ENCODE measurements around the gene HSDL2. TPM values are rescaled to one million over a fixed set of nuclear protein-coding genes. Genes with fewer than 3 reads are reported as not detected.
"Not testable (repeated sequence)": the region's sequence is repeated elsewhere in the genome, so short reads cannot be mapped to it uniquely, and the experiment has no call there.

The HSDL2 gene
- total RNA-seq, 2 experiments from 2014 or later: 18.4 to 24.1 TPM

DNA sequence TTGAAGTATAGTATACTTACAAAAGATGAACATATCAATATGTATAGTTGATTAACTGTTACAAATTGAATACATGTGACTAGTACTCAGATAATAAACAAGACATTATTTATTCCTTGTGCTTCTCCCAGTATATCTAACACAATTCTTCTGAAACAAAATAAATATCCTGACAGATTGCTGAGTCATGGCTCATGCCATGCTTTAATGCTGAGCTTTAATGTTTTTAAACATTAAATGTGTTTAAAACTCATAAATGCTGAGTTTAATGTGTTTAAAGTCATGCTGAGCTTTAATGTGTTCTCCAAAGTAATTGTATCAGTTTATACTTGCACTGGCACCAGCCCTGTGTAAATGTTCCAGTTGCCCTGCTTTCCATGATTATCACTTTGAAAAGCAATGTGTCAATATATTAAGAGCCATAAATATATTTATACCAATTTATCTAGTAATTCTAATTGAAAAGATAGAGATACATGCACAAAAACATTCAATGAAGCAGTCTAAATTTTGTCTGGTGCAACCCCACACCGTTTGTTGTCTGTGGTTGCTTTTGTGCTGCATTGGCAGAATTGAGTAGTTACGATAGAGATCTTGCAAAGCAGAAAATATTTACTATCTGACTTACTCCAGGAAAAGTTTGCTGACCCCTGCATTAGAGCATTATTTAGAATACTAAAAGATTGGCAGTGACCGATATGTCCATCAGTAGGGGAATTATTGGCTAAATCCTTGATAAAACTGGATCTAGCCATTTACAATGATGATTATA lies 122.5 kb downstream of the HSDL2 start:
- Mint-ChIP-seq H3K36me3 (ENCODE audit: low read depth) (no peaks in the 10 kb centered on the region), H3K9me3 (no peaks in the 10 kb centered on the region), H3K4me3 (no peak overlapping the region), H3K4me1 (no peaks in the 10 kb centered on the region), H3K27ac (no peak overlapping the region), H3K27me3 (no peaks in the 10 kb centered on the region)
- DNase-seq: no peak
- ChIA-PET CTCF (no interaction called here), POLR2A (no interaction called here)

- no peak overlapping the region for H3K27ac Mint-ChIP-seq
- ChIA-PET CTCF (no interaction called here), POLR2A (interaction anchor here (0.7 kb wide), 1 partner anchor 39 kb away, joined by 3 read pairs; no protein-coding TSS in a partner anchor)
- no peaks in the 10 kb centered on the region for H3K27me3 Mint-ChIP-seq
- no peaks in the 10 kb centered on the region for H3K9me3 Mint-ChIP-seq
- no peak for DNase-seq
- peaks cover 1% of the 10 kb centered on the region for H3K4me1 Mint-ChIP-seq
- no peak overlapping the region for H3K4me3 Mint-ChIP-seq
- H3K36me3 Mint-ChIP-seq (ENCODE audit: low read depth): no peaks in the 10 kb centered on the region
Observed at GRCh38 chr9:112503170-112503569, 123.3 kb downstream of the HSDL2 start.

- no peaks in the 10 kb centered on the region for H3K9me3 Mint-ChIP-seq
- no peak overlapping the region for H3K27ac Mint-ChIP-seq
- DNase-seq: no peak
- POLR2A ChIA-PET: no interaction called here
- no peak overlapping the region for H3K4me3 Mint-ChIP-seq
- CTCF ChIA-PET: no interaction called here
- peaks cover 1% of the 10 kb centered on the region for H3K4me1 Mint-ChIP-seq
- H3K27me3 Mint-ChIP-seq: no peaks in the 10 kb centered on the region
- no peaks in the 10 kb centered on the region for H3K36me3 Mint-ChIP-seq (ENCODE audit: low read depth)
Observed at GRCh38 chr9:112505086-112505485, 125.2 kb downstream of the HSDL2 start.

DNA sequence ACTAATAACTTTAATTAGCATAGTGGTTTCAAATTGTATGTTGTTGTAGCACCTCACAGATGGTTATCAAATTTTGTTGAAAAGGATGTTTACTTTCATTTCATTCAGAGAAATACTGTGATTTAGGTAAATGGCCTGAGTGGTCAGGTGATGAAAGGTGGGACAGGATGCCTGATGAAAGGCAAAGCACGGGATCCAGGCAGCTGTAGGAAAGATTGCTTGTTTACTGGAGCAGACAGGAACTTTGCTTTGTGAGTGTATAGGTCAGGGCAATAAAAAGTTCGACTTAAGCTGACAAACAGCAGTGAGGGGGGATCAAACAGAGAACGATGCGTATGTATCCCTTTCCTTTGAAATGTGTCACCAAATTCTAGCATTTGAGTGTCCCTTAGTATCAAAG lies 125.7 kb downstream of the HSDL2 start:
- H3K27me3 Mint-ChIP-seq: no peaks in the 10 kb centered on the region
- H3K4me1 Mint-ChIP-seq: peaks cover 1% of the 10 kb centered on the region
- no peak overlapping the region for H3K27ac Mint-ChIP-seq
- no peak for DNase-seq
- CTCF ChIA-PET: no interaction called here
- no peaks in the 10 kb centered on the region for H3K36me3 Mint-ChIP-seq (ENCODE audit: low read depth)
- no peaks in the 10 kb centered on the region for H3K9me3 Mint-ChIP-seq
- H3K4me3 Mint-ChIP-seq: no peak overlapping the region
- POLR2A ChIA-PET: no interaction called here

DNA sequence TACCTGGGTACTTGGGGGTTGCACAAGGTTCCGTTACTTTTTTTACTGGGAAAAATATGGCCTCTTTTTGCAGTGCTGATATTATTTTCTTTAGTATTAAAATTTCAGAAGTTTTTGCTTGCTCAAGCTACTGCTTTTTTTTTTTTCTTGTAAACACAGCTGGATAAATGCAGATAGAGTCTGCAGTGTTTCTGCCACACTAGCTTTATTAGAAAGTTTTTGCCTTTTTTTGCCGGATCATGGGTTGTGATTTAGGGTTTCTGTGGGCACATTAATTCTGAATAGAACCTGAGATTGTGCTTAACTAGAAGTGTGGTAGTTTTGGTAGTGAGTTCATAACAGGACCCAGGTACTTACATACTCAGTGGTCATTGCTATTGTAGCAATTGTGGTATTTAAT lies 126.7 kb downstream of the HSDL2 start:
- Mint-ChIP-seq H3K36me3 (ENCODE audit: low read depth) (no peaks in the 10 kb centered on the region), H3K27ac (no peak overlapping the region), H3K4me1 (peaks cover 1% of the 10 kb centered on the region), H3K4me3 (no peak overlapping the region), H3K27me3 (no peaks in the 10 kb centered on the region), H3K9me3 (no peaks in the 10 kb centered on the region)
- POLR2A ChIA-PET: no interaction called here
- CTCF ChIA-PET: interaction anchor here (0.5 kb wide), 1 partner anchor 10 kb away, joined by 3 read pairs; no protein-coding TSS in a partner anchor
- no peak for DNase-seq

GRCh38 chr9:112507001-112507680 lies 127.2 kb downstream of the HSDL2 start:
- DNase-seq: no peak

GRCh38 chr9:112508377-112508776 lies 128.5 kb downstream of the HSDL2 start:
- POLR2A ChIA-PET: no interaction called here

More at GRCh38 chr9:112507001-112507680, 127.2 kb downstream of the HSDL2 start:
- Mint-ChIP-seq H3K36me3 (ENCODE audit: low read depth) (no peaks in the 10 kb centered on the region), H3K4me1 (peaks cover 1% of the 10 kb centered on the region), H3K4me3 (no peak overlapping the region), H3K9me3 (no peaks in the 10 kb centered on the region), H3K27me3 (no peaks in the 10 kb centered on the region), H3K27ac (no peak overlapping the region)
- ChIA-PET CTCF (interaction anchor here (0.5 kb wide), 1 partner anchor 9 kb away, joined by 3 read pairs; no protein-coding TSS in a partner anchor), POLR2A (no interaction called here)

DNA sequence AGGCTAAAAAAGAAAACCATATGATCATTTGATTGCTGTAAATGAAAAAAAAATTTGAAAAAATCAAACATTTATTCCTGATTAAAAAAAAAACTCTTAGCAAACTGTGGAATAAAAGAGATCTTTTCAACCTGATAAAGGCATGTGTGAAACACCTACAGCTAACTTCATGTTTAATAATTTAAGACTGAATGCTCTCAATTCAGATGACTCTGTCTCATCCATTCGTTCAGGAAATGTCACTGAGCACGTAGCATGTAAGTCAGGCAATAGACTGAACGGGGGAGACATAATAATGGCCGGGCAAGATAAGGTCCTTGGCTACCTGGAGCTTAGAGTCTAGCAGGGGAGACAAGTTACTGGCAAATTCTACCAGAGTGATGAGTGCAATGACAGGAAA lies 132.5 kb downstream of the HSDL2 start:
- DNase-seq; H3K27ac Mint-ChIP-seq; H3K4me1 Mint-ChIP-seq; H3K27me3 Mint-ChIP-seq; POLR2A ChIA-PET; H3K36me3 Mint-ChIP-seq (ENCODE audit: low read depth); H3K4me3 Mint-ChIP-seq; H3K9me3 Mint-ChIP-seq: not testable (repeated sequence)
- CTCF ChIA-PET: interaction anchor here (0.5 kb wide), 1 partner anchor 22 kb away, joined by 3 read pairs; no protein-coding TSS in a partner anchor

More at GRCh38 chr9:112508377-112508776, 128.5 kb downstream of the HSDL2 start:
- no peak overlapping the region for H3K27ac Mint-ChIP-seq
- H3K36me3 Mint-ChIP-seq (ENCODE audit: low read depth): no peaks in the 10 kb centered on the region
- DNase-seq: no peak
- H3K9me3 Mint-ChIP-seq: no peaks in the 10 kb centered on the region
- CTCF ChIA-PET: interaction anchor here (0.6 to 1.1 kb wide), 3 partner anchors 10 to 374 kb away, joined by 3 to 5 read pairs (median 5); no protein-coding TSS in a partner anchor
- H3K27me3 Mint-ChIP-seq: no peaks in the 10 kb centered on the region
- no peak overlapping the region for H3K4me3 Mint-ChIP-seq
- peaks cover 1% of the 10 kb centered on the region for H3K4me1 Mint-ChIP-seq

DNA sequence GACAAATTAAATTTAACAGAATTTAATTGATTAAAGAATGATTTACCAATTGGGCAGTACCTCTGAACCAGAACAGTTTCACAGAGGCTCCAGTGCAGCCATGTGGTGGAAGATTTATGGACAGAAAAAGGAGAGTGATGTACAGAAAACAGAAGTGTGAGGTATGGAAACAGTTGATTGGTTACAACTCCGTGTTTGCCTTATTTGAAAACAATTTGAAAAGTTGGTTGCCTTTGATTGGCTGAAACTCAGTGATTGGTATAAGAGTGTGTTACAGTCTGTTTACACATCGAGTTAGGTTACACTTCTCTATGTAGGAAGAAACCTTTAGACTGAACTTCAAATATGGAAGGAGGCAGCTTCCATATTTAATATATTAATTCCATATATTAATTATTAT lies 136.9 kb downstream of the HSDL2 start:
- Mint-ChIP-seq H3K27me3 (no peaks in the 10 kb centered on the region), H3K4me3 (no peak overlapping the region), H3K4me1 (no peaks in the 10 kb centered on the region), H3K9me3 (no peaks in the 10 kb centered on the region), H3K36me3 (ENCODE audit: low read depth) (no peaks in the 10 kb centered on the region), H3K27ac (no peak overlapping the region)
- POLR2A ChIA-PET: no interaction called here
- CTCF ChIA-PET: interaction anchor here (0.6 to 0.7 kb wide), 2 partner anchors 10 to 64 kb away, joined by 3 to 5 read pairs; no protein-coding TSS in a partner anchor
- no peak for DNase-seq

DNA sequence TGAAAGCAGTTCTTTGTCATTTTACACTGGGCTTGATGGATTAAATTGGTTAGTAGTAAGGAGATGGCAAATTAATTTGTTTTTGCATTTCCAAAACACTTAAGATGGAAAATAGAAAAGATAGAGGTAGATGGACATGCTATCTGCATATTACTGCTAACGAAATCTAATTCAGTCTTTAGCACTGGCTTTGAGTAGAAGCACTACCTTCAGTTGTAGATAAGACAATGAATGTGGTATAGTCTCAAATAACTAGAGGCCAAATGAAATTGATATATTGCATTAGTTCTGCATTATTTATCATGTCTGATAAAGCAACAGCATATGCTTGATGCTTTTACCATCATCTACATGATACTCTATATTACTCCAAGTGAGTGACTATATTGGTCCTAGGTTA lies 140.2 kb downstream of the HSDL2 start:
- no peaks in the 10 kb centered on the region for H3K9me3 Mint-ChIP-seq
- CTCF ChIA-PET: no interaction called here

GRCh38 chr9:112520656-112521055 lies 140.7 kb downstream of the HSDL2 start:
- H3K4me3 Mint-ChIP-seq: no peak overlapping the region
- H3K27me3 Mint-ChIP-seq: no peaks in the 10 kb centered on the region
- no peak for DNase-seq
- no peaks in the 10 kb centered on the region for H3K9me3 Mint-ChIP-seq
- H3K4me1 Mint-ChIP-seq: no peaks in the 10 kb centered on the region
- H3K36me3 Mint-ChIP-seq (ENCODE audit: low read depth): no peaks in the 10 kb centered on the region
- no peak overlapping the region for H3K27ac Mint-ChIP-seq
- ChIA-PET POLR2A (no interaction called here), CTCF (no interaction called here)

More for the DNA sequence above, 140.2 kb downstream of the HSDL2 start:
- H3K4me1 Mint-ChIP-seq: no peaks in the 10 kb centered on the region
- DNase-seq: no peak
- H3K27me3 Mint-ChIP-seq: no peaks in the 10 kb centered on the region
- no peaks in the 10 kb centered on the region for H3K36me3 Mint-ChIP-seq (ENCODE audit: low read depth)
- POLR2A ChIA-PET: no interaction called here
- no peak overlapping the region for H3K27ac Mint-ChIP-seq
- no peak overlapping the region for H3K4me3 Mint-ChIP-seq
